ENCODE data around the gene ZBTB18.

- TF ChIP-seq, protein P1, sequence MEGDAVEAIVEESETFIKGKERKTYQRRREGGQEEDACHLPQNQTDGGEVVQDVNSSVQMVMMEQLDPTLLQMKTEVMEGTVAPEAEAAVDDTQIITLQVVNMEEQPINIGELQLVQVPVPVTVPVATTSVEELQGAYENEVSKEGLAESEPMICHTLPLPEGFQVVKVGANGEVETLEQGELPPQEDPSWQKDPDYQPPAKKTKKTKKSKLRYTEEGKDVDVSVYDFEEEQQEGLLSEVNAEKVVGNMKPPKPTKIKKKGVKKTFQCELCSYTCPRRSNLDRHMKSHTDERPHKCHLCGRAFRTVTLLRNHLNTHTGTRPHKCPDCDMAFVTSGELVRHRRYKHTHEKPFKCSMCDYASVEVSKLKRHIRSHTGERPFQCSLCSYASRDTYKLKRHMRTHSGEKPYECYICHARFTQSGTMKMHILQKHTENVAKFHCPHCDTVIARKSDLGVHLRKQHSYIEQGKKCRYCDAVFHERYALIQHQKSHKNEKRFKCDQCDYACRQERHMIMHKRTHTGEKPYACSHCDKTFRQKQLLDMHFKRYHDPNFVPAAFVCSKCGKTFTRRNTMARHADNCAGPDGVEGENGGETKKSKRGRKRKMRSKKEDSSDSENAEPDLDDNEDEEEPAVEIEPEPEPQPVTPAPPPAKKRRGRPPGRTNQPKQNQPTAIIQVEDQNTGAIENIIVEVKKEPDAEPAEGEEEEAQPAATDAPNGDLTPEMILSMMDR (conservative IDR thresholded peaks at IDR 0.05; ENCODE audit: low read depth, low read length) = no peak
- no peak for TF ChIP-seq EZH2 (IDR thresholded peaks at IDR 0.05; ENCODE audit: low read length, unreplicated experiment)
Observed at GRCh38 chr1:244011271-244011670, 39.8 kb upstream of the ZBTB18 start.
